Testis (tissue), 3 donors: ENCODE measurements around the gene TGFBR3. TPM values are rescaled to one million over a fixed set of nuclear protein-coding genes. Genes with fewer than 3 reads are reported as not detected.

Experiments
- DNase-seq: peaks from one replicate; pipeline ENCODE4 v3.0.0-alpha.2; 2019
- H3K27ac ChIP-seq, 2 donors: fragments of 200-600 bp; sonication (generic); one replicate each; pipeline ENCODE4 v1.5.1; 2019
- H3K27me3 ChIP-seq: fragments of 200-600 bp; sonication (generic); one replicate; pipeline ENCODE4 v1.5.1; 2019
- H3K36me3 ChIP-seq: fragments of 200-600 bp; sonication (generic); one replicate; pipeline ENCODE4 v1.5.1; 2017; ENCODE audit warnings: low read depth; ENCODE audit errors: missing control alignments
- H3K4me1 ChIP-seq: fragments of 200-600 bp; sonication (generic); one replicate; pipeline ENCODE4 v1.5.1; 2019
- H3K4me3 ChIP-seq, 2 donors: fragments of 200-600 bp; sonication (generic); one replicate each; pipeline ENCODE4 v1.5.1; 2017 to 2019
- H3K9me3 ChIP-seq: fragments of 200-600 bp; sonication (generic); one replicate; pipeline ENCODE4 v1.5.1; 2017
- CTCF ChIP-seq, 3 experiments: fragments of 450-650 bp in 2 of 3; fragments of 200-600 bp in 1 of 3; sonication (generic) in 1 of 3; IDR thresholded peaks; one replicate each; pipeline ENCODE4 v1.5.1; 2016 to 2019; ENCODE audit warnings: antibody characterized with exemption in 3 of 3, mild to moderate bottlenecking in 2 of 3, moderate library complexity in 1 of 3
- POLR2A ChIP-seq: fragments of 450-650 bp; IDR thresholded peaks from one replicate; pipeline ENCODE4 v1.6.1; 2017; ENCODE audit warnings: antibody characterized with exemption, mild to moderate bottlenecking, moderate library complexity
- WGBS, 2 donors: methylation state at CpG; one replicate each; pipeline ENCODE4 v1.1.5; 2018; 5-methylcytosine and 5-hydroxymethylcytosine counted together
- intact Hi-C: fragments of 100-400 bp; cut with DNase I; formaldehyde crosslinking; loops from one replicate; pipeline ENCODE4 v1.15.1; 2023; ENCODE audit warnings: low total_unique reads
- polyA plus RNA-seq: library from polyadenylated mRNA; stranded (reverse); fragments of 350-450 nt; fragmentation: Illumina TruSeq; extraction: RNeasy Lipid Tissue Mini Kit (QIAGEN cat#74804); gene quantifications from one replicate; pipeline ENCODE4 v1.2.3, GENCODE V29; 2014; ENCODE audit warnings: low read depth, low replicate concordance; ENCODE audit not compliant: insufficient read depth
- total RNA-seq, 2 donors: library from RNA; depleted of rRNA; stranded (reverse); fragments of >200 nt; gene quantifications; one replicate each; pipeline ENCODE4 v1.2.3, GENCODE V29; 2016

Gene TGFBR3
- total and polyA plus RNA-seq, 3 donors from 2014 or later = 24.0 to 37.2 (median 34.7) TPM

GRCh38 chr1:91793189-91793588 is 92.8 kb downstream of the TGFBR3 start:
- Histone ChIP-seq H3K4me3 (no peak overlapping the region), H3K4me1 (peaks cover 8% of the 10 kb centered on the region), H3K9me3 (no peaks in the 10 kb centered on the region), H3K36me3 (no peaks in the 10 kb centered on the region), H3K27ac (peak overlapping the region in 1 of 2 donors; percentile 56), H3K27me3 (no peaks in the 10 kb centered on the region)
- TF ChIP-seq CTCF (IDR thresholded peaks at IDR 0.05) (no peak), POLR2A (no peak)
- DNase-seq = no peak
- WGBS, 2 donors = 93 to 96% methylated on average over 5 of the region's 5 CpGs
- intact Hi-C loops = no loop called here

DNA sequence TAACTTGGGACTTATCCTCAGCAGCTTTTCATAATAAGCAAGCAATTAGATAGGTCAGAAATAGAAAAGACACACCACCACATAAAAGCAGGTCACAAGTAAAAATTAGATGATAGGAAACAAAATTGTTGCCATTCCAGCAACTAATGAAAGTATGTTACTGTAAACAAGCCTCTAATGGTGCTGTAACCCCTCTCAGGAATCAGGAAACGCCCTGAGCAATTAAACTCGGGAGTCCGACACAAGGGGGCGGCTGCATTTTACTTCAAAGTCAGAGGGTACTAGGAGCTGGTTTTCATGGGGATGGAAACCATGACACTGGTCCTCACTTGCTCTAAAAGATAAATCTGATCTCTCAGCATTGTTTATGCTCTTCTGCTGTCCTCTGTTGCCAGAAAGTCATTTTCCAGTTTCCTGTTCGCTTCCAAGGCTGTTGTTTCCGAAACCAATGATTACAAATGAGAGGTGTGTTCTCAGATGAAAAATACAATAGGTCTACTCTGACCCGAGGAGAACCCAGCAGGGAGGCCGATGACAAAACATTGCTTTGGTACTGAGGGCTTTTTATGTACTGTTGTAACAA is 93.4 kb downstream of the TGFBR3 start:
- Histone ChIP-seq H3K36me3 (no peaks in the 10 kb centered on the region), H3K27me3 (no peaks in the 10 kb centered on the region), H3K27ac (peak overlapping the region in 1 of 2 donors; percentile 56), H3K9me3 (no peaks in the 10 kb centered on the region), H3K4me3 (no peak overlapping the region), H3K4me1 (peaks cover 10% of the 10 kb centered on the region)
- no peak for TF ChIP-seq POLR2A
- TF ChIP-seq CTCF (IDR thresholded peaks at IDR 0.05) = no peak
- DNase-seq = no peak
- intact Hi-C loops = no loop called here
- WGBS, 2 donors = 48 to 53% methylated on average over 8 of the region's 8 CpGs

GRCh38 chr1:91791691-91792488 is 94.1 kb downstream of the TGFBR3 start:
- 68 to 72% methylated on average over 8 of the region's 8 CpGs for WGBS, 2 donors
- peak overlapping the region in 1 of 2 donors; percentile 56 for H3K27ac ChIP-seq
- H3K9me3 ChIP-seq = no peaks in the 10 kb centered on the region
- no peaks in the 10 kb centered on the region for H3K36me3 ChIP-seq
- H3K4me1 ChIP-seq = peaks cover 13% of the 10 kb centered on the region
- no peaks in the 10 kb centered on the region for H3K27me3 ChIP-seq
- no peak for DNase-seq
- TF ChIP-seq CTCF (IDR thresholded peaks at IDR 0.05) (no peak), POLR2A (no peak)
- H3K4me3 ChIP-seq = no peak overlapping the region
- intact Hi-C loops = no loop called here

- H3K27me3 ChIP-seq = no peaks in the 10 kb centered on the region
- peaks cover 13% of the 10 kb centered on the region for H3K4me1 ChIP-seq
- H3K36me3 ChIP-seq = no peaks in the 10 kb centered on the region
- TF ChIP-seq POLR2A (no peak), CTCF (IDR thresholded peaks at IDR 0.05) (no peak)
- no peak overlapping the region for H3K27ac ChIP-seq
- intact Hi-C loops = no loop called here
- H3K9me3 ChIP-seq = no peaks in the 10 kb centered on the region
- no peak overlapping the region for H3K4me3 ChIP-seq
- WGBS, 2 donors = 81 to 87% methylated on average over 1 of the region's 1 CpG
- no peak for DNase-seq
Measured at GRCh38 chr1:91791103-91791502, 94.8 kb downstream of the TGFBR3 start.
